ENCODE data around the gene SH3D21. TPM values are rescaled to one million over a fixed set of nuclear protein-coding genes. Genes with fewer than 3 reads are reported as not detected.
A peak's percentile ranks its signal among the peaks of the same experiment; 100 is the strongest.

The SH3D21 gene
- total and polyA plus RNA-seq, 10 of the 15 experiments (the other 5 are each of a cell fraction or from before 2014, with no cell fraction given): 0.06 to 5.9 (median 2.4) TPM

DNA sequence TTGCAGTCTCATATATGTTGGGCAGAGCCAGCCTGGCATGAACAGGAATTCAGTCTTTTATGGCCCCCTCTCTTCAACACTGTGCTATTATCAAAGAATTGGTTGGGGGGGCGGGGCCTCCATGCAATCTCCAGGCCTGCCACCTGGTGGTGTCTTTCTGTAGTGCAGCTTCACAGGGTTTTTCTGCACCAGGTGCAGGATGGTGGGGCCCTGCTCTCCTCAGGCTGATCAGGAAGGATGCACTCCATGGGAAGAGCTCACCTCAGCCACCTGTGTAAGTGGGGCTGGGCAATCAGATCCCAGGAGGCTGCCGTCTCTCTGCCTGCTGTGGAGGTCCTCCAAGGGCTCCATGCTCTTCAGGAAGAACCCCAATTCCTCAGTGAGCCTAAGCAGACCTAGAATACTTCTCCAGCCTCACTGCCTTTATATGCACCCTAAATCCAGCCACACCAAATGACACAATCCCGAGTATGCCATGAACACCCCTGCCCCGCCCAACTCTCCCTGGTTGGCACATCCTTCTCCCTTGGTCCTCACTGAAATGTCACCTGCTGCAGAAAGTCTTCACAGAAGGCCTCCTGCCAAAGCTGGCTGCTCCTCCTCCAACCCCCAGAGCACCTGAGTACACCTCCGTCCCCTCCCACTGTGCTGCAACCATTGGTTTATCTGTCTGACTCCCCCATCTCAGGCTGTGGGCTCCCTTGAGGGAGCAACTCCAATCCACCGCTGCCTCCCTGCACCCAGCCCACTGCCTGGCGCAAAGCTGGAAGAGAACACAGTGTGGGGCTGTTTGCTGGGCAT lies 63.1 kb downstream of the SH3D21 start:
- POLR2A ChIA-PET: interaction anchor here (0.5 to 3.6 kb wide), 4 partner anchors 13 to 58 kb away, joined by 3 to 15 read pairs (median 4); partner anchors contain the start of gene STK40
- Histone ChIP-seq H3K4me3 (no peak overlapping the region), H3K9ac (ENCODE audit: control insufficient read depth, insufficient read depth, low read length) (no peak overlapping the region), H3K79me2 (ENCODE audit: control insufficient read depth, insufficient read depth, low read length) (peaks cover 33% of the 10 kb centered on the region), H4K20me1 (ENCODE audit: control insufficient read depth, insufficient read depth) (no peaks in the 10 kb centered on the region), H3K9me3 (replicated peaks; ENCODE audit: control insufficient read depth, insufficient read depth, low read length) (no peaks in the 10 kb centered on the region), H3K4me2 (ENCODE audit: control insufficient read depth, insufficient read depth) (no peak overlapping the region; the same call in 1 of the 2 replicates), H2AFZ (ENCODE audit: control insufficient read depth, low read depth, low read length) (no peak overlapping the region), H3K4me1 (ENCODE audit: control insufficient read depth, insufficient read depth, low read length) (peaks cover 55% of the 10 kb centered on the region), H3K36me3 (ENCODE audit: control insufficient read depth in 2 of 2, insufficient read depth in 2 of 2, low read length in 1 of 2) (peaks cover 6 to 8% of the 10 kb centered on the region in 2 experiments; a peak in 3 of 4 replicates), H3K27ac (ENCODE audit: control insufficient read depth, insufficient read depth) (no peak overlapping the region), H3K27me3 (replicated peaks in 1 of 2; ENCODE audit: control insufficient read depth in 2 of 2, insufficient read depth in 2 of 2, low read length in 1 of 2) (no peaks in the 10 kb centered on the region)
- FAIRE-seq (no peak), DNase-seq (ENCODE audit: low read depth, low spot score) (no peak), ATAC-seq (peak; percentile 58)
- SMC1A ChIA-PET (ENCODE audit: uncharacterized antibody, unreplicated experiment): interaction anchor here (1.0 to 5.5 kb wide), 10 partner anchors 9 to 84 kb away, joined by 3 to 36 read pairs (median 7); partner anchors contain the start of gene LSM10
- intact Hi-C loops (cut with micrococcal nuclease; ENCODE audit: unreplicated experiment) (loop anchor here (1.0 to 2.0 kb wide), 2 partner anchors 20 to 27 kb away; no protein-coding TSS in a partner anchor), in situ Hi-C loops (cut with MboI) (no loop called here)
- no TSS peak for BruUV-seq (replicated peaks)
- RAD21 ChIA-PET (ENCODE audit: unreplicated experiment): interaction anchor here (0.8 to 4.6 kb wide), 17 partner anchors 10 to 219 kb away, joined by 3 to 36 read pairs (median 6); partner anchors contain the start of gene EVA1B
- WGBS (ENCODE audit: insufficient coverage, insufficient replicate concordance, low lambda C conversion rate, missing lambda C conversion rate): 29% methylated on average over 7 of the region's 7 CpGs
- TF ChIP-seq RAD21 (IDR thresholded peaks at IDR 0.05; ENCODE audit: insufficient read depth, low read depth, low read length) (peak; percentile 73), YY1 (IDR thresholded peaks at IDR 0.05; ENCODE audit: low read depth, low read length) (peak; percentile 54; the same call in 1 of the 2 replicates), FOXK2 (IDR thresholded peaks at IDR 0.05) (no peak), TARDBP (IDR thresholded peaks at IDR 0.05; ENCODE audit: borderline replicate concordance) (peak; percentile 46; the same call in 1 of the 2 replicates), MEF2B (IDR thresholded peaks at IDR 0.05; ENCODE audit: partially characterized antibody, poor library complexity, severe bottlenecking) (no peak), SREBF2 (IDR thresholded peaks at IDR 0.05; ENCODE audit: low read length) (no peak), HDGF (IDR thresholded peaks at IDR 0.05) (peak; percentile 15; the same call in 1 of the 2 replicates), SIN3A (IDR thresholded peaks at IDR 0.05; ENCODE audit: low read depth, low read length) (no peak), TCF12 (IDR thresholded peaks at IDR 0.05; ENCODE audit: low read depth, low read length) (peak; percentile 60; the same call in 1 of the 2 replicates), SMC3 (IDR thresholded peaks at IDR 0.05; ENCODE audit: borderline replicate concordance, low read length) (peak; percentile 92), POLR2AphosphoS2 (IDR thresholded peaks at IDR 0.05; ENCODE audit: low read depth, low read length) (no peak)
- TF ChIP-seq, protein P1, sequence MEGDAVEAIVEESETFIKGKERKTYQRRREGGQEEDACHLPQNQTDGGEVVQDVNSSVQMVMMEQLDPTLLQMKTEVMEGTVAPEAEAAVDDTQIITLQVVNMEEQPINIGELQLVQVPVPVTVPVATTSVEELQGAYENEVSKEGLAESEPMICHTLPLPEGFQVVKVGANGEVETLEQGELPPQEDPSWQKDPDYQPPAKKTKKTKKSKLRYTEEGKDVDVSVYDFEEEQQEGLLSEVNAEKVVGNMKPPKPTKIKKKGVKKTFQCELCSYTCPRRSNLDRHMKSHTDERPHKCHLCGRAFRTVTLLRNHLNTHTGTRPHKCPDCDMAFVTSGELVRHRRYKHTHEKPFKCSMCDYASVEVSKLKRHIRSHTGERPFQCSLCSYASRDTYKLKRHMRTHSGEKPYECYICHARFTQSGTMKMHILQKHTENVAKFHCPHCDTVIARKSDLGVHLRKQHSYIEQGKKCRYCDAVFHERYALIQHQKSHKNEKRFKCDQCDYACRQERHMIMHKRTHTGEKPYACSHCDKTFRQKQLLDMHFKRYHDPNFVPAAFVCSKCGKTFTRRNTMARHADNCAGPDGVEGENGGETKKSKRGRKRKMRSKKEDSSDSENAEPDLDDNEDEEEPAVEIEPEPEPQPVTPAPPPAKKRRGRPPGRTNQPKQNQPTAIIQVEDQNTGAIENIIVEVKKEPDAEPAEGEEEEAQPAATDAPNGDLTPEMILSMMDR (IDR thresholded peaks at IDR 0.05 in 2 of 3, conservative IDR thresholded peaks at IDR 0.05 in 1 of 3; ENCODE audit: control insufficient read depth in 2 of 3, extremely low read depth in 1 of 3, insufficient read depth in 1 of 3, low read depth in 3 of 3, low read length in 3 of 3): peak; percentile 86 to 92 (median 90)
- TF ChIP-seq, protein P2, sequence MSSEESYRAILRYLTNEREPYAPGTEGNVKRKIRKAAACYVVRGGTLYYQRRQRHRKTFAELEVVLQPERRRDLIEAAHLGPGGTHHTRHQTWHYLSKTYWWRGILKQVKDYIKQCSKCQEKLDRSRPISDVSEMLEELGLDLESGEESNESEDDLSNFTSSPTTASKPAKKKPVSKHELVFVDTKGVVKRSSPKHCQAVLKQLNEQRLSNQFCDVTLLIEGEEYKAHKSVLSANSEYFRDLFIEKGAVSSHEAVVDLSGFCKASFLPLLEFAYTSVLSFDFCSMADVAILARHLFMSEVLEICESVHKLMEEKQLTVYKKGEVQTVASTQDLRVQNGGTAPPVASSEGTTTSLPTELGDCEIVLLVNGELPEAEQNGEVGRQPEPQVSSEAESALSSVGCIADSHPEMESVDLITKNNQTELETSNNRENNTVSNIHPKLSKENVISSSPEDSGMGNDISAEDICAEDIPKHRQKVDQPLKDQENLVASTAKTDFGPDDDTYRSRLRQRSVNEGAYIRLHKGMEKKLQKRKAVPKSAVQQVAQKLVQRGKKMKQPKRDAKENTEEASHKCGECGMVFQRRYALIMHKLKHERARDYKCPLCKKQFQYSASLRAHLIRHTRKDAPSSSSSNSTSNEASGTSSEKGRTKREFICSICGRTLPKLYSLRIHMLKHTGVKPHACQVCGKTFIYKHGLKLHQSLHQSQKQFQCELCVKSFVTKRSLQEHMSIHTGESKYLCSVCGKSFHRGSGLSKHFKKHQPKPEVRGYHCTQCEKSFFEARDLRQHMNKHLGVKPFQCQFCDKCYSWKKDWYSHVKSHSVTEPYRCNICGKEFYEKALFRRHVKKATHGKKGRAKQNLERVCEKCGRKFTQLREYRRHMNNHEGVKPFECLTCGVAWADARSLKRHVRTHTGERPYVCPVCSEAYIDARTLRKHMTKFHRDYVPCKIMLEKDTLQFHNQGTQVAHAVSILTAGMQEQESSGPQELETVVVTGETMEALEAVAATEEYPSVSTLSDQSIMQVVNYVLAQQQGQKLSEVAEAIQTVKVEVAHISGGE (CRISPR knock-in tag; IDR thresholded peaks at IDR 0.05): no peak
- CTCF ChIA-PET: interaction anchor here (0.6 to 8.1 kb wide), 22 partner anchors 8 to 267 kb away, joined by 3 to 157 read pairs (median 5); partner anchors contain the start of genes LSM10, MRPS15, SH3D21 and STK40
